GM21619 (cell line): ENCODE results near the gene MTHFR.

ENCODE experiments used
- ATAC-seq: cut with Tn5 transposase; IDR thresholded peaks from one replicate; pipeline ENCODE4 v1.9.1; 2021; ENCODE audit not compliant: unreplicated experiment

MTHFR gene

GRCh38 chr1:11736746-11737639 is 68.8 kb downstream of the MTHFR start:
- peak; percentile 31 for ATAC-seq

GRCh38 chr1:11735854-11736745 is 69.7 kb downstream of the MTHFR start, which contains the start of gene AGTRAP:
TSS of gene AGTRAP (plus strand) at chr1:11736136. CDS start at chr1:11736209, 73 bp downstream.
- ATAC-seq = peak; percentile 58
